T-helper 9 cell (primary cell): ENCODE data around the gene EMC8.
A peak's percentile ranks its signal among the peaks of the same experiment; 100 is the strongest.
"Not testable (repeated sequence)": the region's sequence is repeated elsewhere in the genome, so short reads cannot be mapped to it uniquely, and the experiment has no call there.

Source experiments
- DNase-seq: peaks from one replicate; pipeline ENCODE4 v3.0.0-alpha.2; 2020
- total RNA-seq, 2 donors: gene quantifications; one replicate each; lab custom pipeline; 2026; lab: John Stamatoyannopoulos, UW

EMC8 gene
- 26.7 to 30.6 reads per million in 2 donors for total RNA-seq

DNA sequence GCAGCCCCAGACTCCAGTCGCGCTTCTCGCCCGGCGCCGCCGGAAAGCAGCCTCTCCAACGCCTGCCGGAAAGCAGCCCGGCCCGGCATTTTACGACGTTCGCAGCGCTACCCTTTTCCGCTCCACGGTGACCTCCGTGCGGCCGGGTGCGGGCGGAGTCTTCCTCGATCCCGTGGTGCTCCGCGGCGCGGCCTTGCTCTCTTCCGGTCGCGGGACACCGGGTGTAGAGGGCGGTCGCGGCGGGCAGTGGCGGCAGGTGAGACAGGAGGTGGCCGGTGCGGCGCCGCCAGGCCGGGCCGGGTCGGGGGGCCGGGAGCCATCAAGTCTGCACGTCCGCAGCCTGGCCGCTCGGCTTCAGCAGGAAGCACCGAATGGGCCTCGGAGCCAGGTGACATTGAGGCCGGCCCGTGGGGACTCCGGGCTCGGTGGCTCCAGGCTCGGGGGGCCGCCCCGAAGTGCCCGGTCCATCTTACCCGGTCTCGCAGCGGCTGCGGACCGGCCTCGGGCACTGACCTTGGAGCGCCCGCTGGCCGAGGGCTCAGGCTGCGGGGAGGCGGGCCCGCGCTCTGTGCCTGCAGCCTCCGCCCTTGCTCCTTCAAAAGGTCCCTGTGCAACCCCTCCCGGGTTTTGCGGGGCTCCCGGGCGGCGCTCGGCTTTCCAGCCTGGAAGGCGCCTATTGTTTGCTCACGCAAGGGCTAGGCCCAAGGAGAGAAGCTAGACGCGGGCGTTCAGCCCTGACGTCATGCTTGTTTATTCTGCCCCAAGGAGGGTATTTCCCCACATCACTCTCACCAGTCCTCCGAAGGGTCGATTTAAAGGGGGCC lies at the start of gene EMC8, which contains the start of gene COX4I1:
EMC8 (minus strand) TSS at position 48 of the 824 bp plus-strand sequence. CDS start 249 bp downstream, outside the sequence.
COX4I1 (plus strand) TSS at position 199 of the 824 bp plus-strand sequence. CDS start 1,511 bp downstream, outside the sequence.
- peak; percentile 88 for DNase-seq

DNA sequence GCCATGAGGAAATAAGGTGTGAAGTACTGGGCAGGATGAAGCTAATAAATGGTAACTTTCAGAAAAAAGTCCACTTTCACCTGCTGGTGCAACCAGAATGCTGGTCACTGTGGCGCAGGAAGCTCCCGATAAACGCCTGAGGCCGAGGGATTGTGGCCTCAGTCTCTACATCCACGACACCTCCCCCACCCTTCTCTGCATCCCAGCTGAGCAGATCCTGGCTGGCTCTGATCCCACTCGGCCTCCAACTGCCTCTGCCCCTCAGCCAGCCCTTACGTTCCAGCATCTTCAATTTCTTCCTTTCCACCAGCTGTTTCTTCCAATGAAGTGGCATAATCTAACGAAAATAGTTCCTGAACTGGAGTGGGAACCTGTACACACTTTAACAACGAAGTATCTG lies 49.6 kb upstream of the EMC8 start:
- no peak for DNase-seq

DNA sequence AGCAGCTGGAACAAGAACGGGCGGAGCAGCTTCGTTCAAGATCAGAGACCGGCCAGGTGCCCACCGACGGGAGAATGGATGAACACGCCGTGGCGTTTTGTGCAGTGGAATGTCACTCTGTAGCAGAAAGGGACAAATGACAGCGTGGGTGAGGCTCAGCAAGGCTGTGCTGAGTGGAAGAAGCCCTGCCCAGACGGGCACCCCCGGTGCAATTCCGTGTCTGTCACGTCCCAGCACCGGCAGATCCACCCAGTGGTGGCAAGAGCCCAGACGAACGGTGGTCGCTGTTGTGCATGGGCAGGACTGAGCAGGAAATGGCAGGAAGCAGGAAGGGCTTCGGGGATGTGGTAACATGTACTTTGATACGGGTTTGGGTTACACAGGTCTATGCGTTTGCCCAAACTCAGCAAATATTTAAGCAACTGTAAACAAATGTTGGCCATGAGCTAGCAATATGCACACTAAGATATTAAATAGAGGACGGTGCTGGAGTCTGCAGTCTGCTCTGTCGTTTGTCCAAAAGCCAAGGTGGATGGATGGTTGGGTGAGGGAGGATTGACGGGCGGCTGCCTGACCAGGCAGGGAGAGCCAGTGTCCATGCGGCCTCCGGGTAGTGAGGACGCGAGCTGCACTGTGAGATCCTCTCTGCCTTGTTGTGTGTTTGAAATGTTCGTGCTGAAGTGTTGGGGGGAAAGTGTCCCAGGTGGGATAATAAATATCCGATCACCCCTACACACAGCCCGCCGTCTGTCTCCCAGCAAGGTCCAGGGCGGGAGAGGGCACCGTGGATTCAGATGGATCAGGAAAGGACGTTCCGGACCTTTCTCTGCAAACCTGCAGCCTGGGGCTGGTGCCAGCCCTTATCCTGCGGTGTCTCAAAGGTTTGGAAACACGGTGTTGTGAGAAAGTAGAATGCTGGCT lies 48.6 kb upstream of the EMC8 start:
- DNase-seq, result no peak

DNA sequence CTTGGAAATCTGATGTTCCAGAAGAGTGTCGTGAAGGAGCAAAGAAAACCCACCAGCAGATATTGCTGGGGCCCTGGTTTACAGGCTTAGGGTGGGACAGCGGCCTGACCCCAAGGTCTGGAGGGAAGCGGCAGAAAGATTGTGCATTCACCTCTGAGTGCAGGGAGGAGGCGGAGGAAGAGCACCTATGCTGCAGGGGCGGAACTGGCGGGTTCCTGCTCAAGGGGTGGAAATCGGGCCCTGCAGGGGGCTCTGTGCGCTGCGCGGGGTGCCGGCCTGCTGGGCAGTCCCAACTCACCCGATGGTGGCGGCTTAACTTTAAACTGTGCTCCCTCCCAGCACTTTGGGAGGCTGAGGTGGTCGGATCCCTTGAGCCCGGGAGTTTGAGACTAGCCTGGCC lies 47.7 kb upstream of the EMC8 start:
- DNase-seq, result no peak

DNA sequence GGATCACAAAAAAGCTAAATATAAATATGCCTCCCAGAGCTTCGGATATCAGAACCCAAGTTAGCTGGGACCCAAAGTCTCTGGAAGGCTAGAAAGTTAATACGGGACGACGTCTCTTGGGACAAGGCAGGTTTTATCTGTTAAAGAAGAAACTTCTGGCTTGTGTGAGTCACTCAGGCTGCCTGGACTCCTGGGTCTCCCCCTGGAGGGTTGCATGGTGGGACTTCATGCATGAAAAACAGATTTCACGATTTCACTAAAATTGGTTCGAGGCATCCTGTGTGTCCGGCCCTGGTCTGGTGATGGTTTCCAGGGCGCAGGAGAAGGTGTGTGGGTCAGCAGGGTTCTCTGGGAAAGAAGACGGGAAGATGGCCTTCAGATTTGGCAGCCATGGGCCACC lies 47.1 kb upstream of the EMC8 start:
- no peak for DNase-seq

DNA sequence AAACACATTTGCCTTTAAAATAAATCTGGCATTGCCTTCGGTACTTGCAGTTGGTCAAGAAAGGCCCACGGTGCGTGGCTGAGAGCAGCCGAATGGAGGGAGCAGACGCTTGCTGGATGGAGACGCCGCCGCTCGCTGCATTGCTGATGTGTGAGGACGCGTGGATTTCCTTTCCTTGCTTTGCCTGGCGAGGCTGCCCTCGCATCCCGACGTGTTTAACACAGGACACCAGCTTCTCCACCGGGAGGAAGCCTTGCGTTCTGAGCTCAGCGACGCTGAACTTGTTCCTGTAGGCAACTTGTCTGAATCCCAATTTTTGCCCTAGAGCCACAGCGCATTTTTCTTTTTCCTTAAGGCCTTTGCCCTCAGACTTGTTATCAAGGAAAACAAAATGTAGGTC lies 45.9 kb upstream of the EMC8 start:
- no peak for DNase-seq

DNA sequence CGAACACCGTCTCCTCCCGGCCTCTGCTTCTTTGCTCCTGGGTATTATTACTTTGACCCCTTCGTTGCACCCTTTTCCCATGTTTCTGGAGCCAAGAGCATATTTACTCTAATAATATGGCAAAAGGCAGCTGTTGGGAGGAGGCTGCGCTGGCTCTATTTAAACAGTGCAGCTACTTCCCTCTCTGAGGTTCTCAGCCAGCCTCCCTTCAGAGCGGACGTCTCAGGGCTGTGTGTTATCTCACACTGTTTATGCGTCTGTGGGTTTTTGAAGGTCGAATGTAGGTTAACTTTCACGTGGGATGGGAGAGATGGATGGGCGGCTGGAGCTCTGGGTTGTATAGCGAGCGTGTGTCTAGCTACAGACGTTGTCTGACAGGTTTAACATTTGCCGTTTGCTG lies 45.4 kb upstream of the EMC8 start:
- no peak for DNase-seq

DNA sequence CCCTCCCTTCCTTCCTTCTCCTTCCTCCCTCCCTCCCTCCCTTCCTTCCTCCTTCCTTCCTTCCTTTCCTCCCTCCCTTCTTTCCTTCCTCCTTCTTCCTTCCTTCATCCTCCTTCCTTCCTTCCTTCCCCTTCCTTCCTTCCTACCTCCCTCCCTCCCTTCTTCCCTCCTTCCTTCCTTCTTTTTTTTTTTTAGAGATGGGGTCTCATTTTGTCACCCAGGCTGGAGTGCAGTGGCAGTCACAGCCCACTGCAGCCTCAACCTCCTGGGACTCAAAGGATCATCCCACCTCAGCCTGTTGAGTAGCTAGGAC lies 44.8 kb upstream of the EMC8 start:
- no peak for DNase-seq

DNA sequence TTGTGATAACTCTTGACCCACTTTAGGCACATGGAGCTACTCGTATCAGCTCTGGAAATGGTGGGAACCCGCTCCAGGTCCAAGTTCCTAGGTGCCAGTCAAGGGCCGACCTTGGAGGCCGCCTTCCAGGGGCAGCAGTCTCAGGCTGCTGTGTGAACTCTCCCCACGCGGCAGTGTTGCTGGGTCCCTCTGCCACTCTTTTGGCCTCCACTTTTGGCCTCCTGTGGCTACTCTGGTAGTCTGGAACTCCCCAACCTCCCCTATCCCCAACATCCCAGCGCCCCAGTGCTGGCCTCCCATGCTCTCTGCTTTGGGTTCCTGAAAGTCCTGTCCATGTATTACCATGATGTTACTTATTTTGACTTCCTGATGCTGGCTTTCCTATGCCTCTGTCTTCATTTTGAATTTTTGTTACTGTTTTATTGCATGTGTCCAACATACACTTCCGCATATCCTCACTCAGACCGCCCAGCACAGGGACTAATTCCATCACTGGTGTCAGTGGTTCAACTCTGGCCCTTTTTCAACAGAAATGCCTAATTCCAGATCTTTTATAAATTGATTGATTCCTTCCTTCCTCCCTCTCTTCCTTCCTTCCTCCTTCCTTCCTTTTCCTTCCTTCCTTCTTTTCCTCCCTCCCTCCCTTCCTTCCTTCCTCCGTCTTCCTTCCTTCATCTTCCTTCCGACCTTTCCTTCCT lies 44.3 kb upstream of the EMC8 start:
- no peak for DNase-seq

DNA sequence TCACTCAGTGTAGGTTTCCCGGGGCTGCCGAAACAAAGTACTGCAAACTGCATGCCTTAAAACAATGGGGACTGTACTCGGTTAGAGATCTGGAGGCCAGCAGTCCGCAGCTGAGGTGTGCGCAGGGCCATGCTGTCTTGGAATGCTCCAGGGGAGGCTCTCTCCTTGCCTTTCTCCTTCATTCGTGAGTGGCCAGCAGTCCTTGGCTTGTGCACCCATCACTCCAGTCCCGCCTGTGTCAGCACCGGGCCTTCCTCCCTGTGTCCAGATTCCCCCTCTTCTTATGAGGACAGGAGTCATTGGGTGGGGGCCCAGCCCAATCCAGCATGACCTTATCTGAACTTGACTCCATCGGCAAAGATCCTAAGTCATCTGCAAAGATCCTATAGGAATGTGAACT lies 43.5 kb upstream of the EMC8 start:
- no peak for DNase-seq

DNA sequence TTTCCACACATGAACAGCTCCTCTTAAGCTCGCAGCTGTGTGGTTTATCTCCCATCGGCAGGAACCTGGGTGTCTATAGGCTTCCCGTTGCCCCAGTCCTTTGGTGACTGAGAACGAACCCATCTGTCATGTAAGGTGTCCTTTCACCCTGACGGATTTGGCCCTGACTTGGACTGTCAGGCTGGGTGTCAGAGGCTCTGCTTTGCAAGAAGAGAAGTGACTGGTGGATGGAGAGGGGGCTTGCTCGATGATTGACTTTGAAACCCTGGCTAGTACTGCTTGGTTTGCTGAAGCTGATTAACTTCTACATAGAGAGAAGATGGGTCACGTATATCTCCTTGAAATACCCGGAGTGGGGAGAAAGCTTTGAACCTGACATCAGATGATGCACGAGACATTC lies 43.1 kb upstream of the EMC8 start:
- no peak for DNase-seq

DNA sequence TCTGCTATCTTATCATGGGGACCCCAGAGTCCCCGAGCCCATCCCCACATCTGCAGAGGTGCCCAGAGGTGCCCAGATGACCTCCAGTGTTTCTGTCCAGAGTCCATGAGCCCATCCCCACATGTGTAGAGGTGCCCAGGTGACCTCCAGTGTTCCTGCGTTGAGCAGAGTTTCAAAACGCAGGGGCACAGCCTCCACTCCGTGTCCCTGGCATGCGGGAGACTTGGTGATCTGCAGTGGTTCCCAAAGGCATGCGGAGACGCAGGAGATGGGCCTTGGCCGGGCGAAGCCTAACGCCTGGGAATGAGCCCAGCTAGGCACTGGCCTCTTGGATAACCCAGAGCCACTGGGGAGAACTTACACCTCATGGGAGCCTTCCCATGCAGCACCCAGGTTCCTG lies 41.5 kb upstream of the EMC8 start:
- DNase-seq, result no peak

DNA sequence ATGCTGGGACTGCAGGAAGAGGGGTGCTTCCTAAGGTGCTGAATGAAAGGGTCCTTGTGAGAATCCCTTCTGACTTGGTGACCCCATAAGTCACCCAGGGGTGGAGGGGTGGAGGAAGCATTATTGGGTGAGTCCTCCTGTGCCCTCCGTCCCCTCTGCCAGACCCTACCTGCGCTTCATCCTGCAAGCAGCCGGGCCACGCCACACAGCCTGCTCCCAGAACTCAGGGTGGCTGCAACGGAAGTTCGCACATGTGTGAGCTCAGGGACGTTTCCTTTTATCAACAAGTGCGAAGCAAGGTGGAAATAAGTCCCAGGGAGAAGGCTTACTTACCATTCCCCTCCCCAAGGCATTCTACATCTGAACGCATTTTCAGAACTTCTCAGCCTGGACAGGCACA lies 41.1 kb upstream of the EMC8 start:
- no peak for DNase-seq

DNA sequence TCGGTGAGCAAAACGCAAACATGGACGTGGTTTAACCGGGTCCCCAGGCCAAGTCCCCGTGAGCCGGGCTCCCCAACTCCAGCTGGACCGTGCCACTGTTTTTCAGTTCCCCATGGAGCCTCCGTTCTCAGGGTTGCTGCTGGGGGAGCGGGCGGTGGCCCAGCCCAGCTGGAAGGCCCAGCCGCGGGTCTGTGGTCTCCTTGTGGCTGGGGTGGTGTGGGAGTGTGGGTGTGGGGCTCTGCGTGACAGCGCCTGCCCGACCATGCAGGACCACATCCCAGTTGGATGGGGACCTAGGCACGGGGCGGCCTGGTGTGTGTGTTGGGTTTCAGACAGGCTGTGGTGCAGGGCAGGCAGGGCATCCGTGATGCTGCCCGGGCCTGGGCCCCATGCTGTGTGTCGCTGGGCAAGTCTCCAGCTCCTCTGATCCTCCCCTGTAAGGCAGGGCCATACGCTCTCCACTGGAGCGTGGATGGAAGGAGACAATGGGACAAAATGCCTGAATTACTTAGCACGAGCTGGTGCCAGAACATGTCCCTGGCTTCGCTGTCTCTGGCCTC lies 40.4 kb upstream of the EMC8 start:
- no peak for DNase-seq

DNA sequence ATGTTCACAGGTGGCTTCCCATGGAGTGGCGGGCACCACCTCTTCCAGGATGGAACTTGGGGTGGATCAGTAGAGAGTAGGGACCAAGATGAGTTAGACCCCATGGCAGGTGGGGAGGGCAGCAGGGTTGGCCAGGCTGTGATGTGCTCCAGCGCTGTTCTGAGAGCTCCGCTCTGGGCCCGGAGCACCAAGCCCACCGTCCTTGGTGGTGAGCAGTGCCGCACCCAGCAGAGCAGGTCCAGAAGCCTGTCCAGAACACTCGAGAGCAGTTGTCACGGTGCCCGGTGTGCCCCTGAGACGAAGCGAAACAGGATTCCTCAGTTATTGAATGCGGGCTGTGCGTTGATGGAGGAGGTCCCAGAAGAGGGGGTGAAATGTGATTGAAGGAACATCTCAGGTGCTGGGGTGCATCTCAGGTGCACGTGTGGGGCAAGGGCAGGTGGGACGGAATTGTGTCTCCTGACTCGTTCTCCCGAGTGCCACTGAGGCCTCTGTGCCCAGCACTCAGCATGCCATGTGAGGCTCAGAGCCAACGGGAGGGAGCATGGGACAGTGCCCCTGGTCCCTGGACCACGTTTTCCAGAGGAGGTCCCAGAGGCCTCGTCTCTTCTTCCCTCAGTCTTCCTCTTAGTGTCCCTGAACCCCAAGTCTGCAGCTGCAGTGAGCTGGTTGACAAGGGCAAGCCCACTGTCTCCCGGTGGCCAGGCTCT lies 39.7 kb upstream of the EMC8 start:
- no peak for DNase-seq

DNA sequence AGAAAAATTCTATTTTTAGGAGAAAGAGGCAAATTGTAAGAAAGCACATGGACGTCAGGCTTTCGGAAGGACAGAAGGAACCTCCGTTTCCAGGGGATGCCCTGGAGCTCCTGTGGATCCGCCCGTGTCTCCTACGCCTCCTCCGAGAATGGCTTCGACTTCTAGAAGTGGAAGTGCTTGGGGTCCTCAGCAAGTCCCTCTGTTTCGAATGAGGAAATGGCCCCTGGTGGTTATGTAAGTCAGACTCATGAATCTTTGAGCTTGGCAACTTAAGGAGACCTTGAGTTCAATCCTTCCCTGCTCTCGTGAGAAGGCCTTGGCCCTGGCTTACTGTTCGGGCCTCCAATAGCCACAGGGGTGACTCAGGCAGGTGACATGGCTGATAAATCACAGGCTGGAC lies 39.0 kb upstream of the EMC8 start:
- no peak for DNase-seq

DNA sequence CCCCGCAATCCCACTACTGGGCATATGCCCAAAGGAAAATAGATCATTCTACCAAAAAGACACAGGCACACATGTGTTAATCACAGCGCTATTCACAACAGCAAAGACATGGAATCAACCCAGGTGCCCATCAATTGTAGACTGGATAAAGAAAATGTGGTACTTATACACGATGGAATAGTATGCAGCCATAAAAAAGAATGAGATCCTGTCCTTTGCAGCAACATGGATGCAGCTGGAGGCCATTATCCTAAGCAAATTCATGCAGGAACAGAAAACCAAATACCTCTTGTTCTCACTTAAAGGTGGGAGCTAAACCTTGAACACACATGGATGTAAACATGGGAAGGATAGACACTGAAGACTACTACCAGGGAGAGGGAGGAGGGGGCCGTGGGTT lies 38.3 kb upstream of the EMC8 start:
- not testable (repeated sequence) for DNase-seq

DNA sequence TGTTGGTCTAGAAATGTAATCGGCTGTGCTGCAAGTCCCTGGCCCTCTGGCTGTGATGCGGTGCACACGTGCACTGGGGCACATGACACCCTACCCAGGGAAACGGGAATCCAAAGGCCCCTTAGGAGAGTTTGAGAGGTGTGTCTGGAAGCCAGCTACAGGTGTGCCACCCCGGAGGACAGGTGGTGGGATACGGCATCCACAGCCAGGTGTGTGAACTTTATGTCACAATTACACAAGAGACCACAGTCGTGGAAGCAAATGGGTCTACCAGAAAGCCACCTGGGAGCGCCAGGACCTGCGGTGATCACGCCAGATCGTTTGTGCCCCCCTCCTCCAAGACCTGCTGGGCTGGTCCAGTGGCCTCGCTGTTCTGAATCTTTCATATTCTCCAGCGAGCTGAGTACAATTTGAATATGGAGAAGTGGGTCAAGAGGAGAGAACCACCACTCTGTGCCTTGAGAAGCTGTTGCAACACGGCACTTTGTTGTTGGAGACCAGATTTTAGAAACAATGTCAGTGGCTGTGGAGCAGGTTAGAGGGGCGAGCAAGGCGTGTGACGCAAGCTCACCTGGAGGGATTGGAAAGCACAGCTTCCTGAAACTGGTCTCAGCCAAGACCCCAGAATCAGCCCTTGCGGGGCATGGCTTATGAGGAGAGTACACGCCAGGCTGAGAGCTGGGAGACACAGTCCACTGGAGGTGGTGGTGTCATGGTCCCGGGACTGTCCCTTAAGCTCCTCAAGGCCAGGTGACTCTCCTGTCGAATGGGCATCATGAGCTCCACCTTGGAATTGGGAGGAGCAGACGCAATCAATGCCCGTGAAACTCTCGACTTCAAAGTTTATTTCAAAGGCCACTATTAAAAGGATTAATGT lies 37.6 kb upstream of the EMC8 start:
- DNase-seq, result no peak

DNA sequence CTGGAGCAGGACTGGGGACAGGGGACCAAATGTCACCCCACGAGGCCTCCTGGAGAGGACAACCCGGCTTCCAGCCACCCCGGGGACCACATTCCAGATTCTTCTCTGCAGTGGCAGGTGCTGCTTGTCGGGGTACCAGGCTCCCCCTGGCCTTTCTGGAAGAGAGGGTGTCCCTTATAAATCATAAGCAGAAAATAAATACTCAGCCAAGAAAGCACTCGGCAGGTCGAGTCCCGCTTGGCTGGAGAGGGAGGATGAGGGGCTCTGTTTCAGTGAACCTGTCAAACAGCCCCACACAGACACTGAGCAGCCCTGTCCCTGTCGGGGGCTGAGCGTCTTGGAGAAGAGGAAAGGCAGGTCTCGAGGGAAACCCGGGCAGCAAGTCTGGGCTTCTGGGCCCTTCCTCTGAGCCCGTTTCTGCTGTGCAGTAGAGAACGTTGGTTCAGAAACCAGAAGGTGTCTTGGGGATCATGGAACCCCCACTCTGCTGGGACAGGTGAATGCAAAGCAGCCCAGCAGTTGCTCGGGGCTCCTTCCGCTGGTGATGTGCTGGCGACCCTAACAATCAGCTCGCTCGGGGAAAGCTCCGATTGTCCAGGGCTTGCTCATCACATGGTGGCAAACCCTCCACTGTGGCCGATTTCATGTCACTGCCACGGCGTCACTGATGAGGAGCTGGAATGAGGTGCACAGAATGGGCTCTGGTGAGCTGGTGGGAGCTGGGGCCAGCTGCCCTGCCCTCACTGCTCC lies 36.8 kb upstream of the EMC8 start:
- no peak for DNase-seq

DNA sequence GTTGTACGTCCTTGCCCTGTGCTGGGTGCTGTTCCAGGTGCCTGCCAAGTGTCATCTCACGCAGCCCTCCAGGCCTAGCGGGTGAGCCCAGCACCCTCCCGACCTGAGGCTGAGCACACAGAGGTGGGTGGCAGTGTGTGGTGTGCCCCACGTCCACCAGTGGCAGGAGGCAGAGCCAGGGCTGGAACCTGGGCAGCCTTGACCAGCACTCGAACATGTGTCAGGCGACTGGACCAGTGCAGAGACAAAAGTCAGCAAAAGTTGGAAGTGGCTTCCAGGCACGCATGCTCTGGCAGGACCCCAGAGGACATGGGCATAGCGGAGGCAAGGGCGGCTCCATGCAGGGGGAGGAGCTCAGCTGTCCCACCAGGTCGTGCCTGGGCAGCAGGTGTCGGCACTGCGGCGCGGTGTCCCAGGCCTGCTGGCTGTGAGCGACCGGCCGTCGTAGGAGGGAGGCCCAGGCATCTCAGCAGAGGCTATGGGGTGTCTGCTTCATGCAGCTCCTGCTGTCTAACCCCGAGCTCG lies 35.9 kb upstream of the EMC8 start:
- no peak for DNase-seq
